ENCODE measurements around the gene ATP1A2.

The ATP1A2 gene

DNA sequence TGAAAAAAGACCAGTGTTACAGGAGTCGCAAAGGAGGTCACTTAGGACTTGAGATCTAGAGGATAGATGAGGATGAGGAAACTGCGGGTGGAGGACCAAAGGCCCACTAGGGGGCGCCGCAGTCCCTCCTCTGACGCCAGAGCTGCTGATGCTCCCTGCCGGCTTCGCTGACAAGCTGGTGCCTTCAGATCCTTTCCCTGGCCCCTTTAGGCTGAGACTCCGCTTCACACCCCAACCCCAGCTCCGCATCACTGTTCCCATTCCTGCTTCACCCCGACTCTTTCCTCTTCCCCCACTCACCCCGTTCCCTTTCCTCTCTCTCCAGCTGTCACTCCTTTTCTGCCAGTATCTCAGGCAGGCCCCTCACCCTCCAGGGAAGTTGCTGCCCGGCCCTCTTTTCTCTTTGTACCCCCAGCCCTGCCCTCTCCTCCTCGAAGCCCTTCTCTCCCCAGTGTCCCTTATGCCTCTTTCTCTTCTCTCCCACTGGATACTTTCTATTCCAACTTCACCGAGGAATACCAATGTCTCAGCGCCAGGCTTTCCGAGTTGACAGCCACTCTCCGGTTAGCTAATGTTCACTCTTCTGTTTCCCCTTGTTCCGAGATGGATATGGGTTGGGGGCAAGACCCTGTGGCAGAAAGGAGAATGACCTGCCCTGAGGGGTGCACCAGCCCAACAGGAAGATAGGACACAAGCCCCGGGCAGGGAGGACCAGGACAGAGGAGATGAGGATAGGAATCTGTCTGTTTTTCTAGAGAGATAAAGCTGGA, 29.7 kb upstream of the ATP1A2 start:
- DNase-seq = peak; percentile 67

DNA sequence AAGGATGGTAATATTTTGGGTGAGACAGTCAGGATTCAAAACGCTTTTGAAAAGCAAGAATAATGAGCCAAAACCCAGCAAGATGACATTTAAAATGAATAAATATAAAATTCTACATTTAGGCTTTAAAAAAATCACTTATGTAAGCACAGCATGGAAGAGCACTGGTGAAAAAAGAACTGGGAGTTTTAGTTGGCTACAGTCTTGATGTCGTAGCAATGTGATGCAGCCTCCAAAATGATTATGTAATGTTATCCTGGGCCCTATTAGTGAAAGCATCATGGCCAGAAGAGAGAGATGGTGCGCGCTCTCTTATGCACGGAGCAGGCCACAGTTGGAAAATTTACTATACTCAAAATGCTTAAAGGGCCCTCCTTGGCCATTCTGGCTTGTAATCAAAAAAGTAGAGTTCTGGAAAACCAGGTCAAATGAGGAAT, 29.1 kb upstream of the ATP1A2 start:
- no peak for DNase-seq

DNA sequence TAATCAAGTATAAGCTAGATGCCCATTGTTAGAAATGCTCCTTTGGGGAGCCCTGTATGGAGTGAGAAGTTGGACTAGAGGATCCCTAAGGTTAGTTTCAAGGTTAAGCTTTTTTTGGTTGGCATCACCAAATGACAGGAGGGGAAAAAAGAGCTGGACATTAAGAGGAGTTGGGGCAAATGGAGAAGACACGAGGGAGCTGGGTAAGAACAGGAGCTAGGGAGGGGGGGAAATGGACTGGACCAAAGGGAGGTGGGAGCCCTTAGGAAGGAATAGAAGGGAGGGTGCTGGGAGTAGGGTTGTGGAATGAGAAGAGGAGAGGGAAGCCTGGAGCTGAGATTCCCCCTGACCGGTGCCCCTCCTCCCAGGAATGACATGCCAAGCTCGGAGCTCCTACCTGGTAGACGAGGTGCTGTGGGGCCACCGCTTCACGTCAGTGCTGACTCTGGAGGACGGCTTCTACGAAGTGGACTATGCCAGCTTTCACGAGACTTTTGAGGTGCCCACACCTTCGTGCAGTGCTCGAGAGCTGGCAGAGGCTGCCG, 28.4 kb upstream of the ATP1A2 start:
- no peak for DNase-seq

DNA sequence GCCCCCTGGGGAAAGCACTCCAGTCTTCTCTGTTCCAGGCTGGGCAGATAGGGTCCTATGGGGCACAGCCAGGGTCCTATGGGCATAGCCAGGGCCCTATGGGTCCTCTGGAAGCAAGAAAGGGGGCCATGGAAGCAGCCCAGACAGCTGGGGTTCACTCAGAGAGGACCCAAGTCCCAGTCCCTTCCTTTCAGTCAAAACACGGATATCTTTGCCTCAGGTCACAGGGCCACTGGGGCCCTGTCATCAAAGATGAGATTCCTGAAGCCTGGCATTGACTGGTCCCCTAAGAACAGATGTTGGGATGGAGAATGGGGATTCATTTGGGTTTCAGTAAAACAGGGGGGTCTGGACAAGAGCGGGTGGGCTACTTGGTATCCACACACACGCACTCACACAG, 25.7 kb upstream of the ATP1A2 start:
- DNase-seq = no peak

DNA sequence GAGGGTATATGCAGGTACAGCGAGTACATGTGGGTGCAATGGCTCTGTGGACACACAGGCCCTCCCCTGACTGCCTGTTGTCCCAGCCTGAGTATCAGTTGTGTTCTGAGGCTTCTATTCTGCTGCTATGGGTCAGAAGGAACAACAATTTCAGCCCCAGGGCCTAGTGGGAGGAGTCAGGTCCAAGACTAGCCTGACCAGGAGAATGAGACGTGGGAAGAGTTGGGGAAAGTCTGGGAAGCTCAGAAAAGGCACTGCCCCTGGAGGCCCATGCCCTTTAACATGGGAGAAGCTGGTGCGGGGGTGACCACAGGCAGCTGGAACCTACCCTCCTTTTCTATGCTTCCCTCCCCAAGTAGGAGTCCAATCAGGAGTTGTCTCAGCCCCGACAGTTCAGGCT, 24.8 kb upstream of the ATP1A2 start:
- DNase-seq = no peak

DNA sequence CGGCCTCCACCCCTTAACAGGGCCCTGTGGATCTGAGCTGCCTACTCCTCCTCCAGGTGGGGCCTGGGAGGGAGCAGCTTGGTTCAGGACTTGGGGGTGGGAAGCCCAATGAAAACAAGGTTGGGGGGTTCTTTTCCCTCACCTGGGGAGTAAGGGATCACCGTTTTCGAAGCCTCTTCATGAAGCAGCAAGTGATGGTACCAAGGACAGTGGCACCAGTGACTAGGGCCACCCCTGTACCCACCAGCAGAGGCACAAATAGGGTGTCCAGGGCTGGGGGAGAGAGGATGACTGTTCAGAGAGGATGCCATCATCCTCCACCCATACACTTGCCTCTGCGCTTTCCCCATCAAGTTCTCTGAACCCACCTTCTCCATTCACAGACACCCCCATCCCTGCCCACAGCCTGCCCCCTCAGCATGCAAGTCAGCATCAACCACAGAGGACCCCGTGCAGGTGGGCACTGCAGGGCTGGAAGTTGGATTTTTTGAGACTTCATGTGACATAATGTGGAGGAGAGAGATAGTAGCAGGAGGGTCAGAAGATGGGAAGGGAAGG, 23.8 kb upstream of the ATP1A2 start:
- no peak for DNase-seq

DNA sequence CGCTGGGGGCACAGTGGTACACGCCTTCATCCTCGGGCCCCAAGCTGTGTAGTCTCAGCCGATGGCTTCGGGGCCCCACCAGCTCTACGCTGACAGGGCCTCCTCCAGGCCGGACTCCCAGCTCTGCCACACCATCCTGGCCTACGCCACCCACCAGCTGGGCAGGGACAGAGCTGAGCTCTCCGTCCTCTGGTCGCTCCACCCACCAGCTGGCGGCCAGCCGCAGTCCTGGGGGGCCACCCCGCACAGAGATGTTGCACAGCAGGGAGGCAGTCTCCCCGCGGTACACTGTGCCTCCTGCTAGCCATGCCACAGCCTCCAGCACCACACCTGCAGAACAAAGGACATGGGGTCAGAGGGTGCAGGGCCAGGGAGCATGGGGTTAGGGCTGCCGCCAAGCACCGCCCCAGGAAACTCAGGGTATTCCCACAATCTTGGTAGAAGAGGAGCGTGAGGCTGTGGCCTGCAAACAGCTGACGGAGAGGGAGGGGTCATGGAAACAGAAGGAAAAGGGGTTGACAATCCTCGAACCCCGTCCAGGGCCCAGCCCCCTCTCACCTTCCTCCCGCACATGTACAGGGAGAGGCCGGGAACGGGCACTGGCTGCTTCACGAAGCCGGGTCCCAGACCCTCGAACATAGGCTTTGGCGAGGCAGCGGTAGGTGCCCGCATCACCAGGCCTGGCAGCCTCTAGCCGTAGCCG, 23.0 kb upstream of the ATP1A2 start:
- DNase-seq = no peak

DNA sequence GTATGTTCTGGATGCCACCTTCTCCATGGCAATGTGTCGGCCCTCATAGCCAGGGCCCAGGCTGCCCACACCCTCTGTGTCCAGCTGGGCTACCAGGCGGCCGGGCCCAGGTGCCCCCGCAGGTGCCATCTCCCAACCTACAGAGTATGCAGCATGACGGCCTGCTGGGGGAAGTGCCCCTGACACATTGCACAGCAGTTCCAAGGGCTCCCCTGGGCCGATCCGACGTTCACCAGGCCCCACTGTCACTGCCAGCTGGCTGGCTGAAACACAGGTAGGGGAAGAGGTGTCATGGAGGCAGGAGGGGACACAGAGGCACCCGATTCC, 22.5 kb upstream of the ATP1A2 start:
- DNase-seq = no peak

DNA sequence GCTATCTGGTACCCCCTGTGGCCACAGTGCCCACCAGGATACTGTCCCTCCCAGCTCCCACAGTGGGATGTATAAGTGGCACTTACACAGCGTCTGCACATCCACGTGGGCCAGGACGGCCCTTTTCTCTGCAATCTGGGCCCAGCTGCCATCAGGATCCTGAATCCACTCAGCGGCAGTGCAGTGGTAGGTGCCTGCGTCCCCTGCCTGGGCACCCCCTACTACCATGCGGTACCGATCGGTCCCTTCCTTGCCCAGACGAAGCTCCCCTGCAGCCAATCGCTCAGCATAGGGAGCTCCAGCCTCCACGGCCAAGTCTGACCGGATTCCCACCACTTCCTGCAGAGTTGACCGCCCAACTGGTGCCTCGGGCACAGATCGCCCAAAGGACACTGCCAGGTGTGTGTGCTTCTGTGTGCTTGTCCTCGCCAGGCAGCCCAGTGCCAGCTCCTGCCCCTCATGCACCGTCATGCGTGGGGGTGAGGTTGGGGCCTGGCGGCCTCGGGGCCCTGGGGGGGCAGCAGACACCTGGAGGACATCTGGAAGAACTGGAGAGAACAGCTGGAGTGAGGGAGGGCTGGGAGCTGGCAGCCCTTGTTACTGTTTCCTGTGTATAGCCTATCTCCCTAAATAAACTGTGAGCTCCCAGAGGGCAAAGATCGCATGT, 21.8 kb upstream of the ATP1A2 start:
- DNase-seq = no peak

DNA sequence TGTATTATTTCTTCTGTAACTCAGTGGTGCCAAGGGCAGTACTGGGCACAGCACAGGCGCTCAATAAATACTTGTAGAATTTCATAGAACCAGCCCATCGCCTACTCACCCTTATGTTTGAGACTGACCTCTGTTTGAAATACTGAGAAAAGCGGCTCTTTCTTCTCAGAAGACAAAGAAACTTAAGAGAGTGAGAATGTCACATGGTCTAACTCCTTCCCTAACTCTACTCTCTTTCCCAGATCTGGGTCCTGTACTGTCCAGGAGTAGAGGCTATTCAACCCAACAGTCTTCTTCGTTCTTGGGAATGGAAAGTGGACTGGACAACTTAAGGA, 21.3 kb upstream of the ATP1A2 start:
- DNase-seq = no peak

DNA sequence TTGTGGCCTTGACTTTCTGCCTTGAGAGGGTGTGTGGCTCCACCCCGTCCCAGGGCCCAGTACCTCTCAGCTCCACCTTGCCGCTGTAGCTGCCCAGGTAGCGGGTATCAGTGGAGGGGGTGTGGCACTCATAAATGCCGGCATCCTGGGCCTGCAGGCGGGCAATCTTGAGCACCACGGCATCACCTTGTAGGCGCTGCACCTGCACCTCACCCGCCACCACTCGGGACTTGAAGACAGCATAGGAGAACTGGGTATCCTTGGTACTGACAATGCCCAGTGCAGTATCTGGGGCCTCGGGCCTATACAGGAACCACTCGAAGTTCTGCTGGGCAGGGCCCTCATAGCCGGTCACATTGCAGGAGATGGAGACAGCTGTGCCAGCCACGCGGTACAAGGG, 20.8 kb upstream of the ATP1A2 start:
- no peak for DNase-seq

DNA sequence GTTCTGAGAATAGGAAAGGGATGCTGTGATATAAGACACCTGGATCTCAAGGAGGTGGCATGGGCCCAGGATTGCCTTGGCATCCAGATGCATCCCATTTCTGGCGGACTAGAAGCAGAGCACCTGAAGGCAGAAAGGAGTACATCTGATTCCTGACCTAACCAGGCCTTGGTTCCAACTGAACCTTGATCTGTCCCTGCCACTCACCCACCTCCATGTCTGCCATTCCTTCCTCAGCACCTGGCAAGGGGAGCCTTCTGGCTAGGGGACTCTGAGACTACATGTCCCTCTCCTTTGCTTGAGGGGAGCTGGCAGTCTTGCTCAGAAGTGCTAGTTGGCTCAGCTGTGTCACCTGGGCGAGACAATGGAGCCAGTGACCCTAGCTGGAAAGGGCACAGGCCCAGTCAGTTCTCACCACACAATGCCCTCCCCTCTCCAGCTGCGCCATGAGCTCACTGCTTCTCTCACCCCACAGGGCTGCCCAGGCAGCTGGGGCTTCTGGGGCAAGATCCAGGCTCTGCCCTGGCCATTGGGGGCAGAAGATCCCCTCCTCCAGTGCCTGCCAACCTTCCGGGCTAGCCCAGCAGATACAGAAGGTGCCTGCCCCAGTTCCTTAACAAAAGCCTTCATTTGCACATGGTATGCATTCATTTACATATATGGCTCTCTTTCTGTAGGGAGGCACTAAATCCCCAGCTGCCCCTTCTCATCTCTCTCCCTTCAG, 20.0 kb upstream of the ATP1A2 start:
- no peak for DNase-seq

DNA sequence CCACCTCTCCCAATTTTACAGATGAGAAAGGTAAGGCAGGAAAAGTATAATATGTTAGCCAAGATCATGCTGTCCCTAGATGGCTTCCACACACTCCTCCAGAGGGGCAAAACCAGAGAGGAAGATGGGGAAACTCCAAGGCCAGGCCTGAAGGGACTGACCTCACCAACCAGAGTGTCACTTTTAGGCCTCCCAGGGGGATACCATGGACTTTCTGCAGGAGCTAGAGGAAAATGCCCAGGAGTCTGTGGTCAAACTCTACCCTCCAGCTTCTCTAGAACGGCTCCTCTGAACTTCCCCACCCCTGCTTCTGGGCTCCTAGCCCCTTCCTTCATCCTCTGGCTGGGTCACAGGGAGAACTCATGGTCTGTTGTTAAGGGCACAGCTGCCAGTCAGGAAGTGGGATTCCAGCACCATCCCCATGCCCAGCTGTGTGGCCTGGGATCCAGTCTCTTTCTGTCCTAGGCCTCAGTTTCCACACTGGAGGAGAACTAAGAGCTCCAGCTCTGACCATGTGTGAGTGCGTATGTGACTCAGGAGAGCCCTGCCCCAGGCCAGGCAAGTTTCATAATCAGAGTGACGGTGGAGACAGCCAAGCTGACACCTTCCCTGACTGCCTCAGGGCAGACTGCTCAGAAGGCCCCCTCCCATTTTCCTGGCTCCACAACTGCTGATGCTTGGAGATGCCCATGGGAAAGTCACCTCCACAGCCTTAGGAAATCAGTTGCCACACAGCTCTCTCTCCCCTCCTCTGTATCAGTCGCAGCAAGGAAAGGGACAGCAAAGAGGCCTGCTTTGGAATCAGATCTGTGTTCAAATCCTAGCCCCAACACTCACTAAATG, 19.1 kb upstream of the ATP1A2 start:
- no peak for DNase-seq

DNA sequence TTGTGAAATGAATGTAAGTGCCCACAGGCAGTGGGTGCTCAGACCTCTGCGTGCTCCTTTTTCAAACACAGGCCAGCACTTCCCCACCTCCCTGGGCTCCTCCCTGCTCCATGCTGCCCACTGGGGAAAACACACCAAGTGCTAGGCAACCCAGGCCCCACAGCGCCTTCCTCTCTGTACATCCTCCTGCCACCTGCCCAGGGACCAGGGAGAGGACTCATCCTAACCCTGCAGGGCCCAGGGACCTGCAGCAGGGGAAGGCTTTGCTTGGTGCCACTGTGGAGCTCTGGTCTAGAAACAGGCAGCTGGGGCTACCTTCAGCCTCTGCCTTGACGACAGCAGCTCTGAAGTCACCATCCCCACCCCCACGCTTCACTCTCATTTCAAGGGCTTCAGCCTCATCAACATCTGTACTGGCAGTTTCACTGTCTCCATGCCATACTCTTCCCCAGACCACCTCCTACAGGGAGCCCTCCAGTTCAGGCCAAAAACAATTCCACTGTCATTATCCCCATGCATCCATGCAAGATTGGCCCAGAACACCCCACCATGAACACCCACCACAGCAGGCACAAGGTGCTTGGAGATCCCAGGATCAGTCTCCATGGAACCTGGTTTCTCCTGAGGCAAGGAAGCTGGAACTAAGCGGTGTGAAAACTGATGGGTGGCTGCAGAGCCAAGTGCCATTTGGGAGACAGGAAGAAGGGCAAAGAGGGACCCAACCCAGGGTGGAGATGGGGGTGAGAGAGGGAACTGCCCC, 18.2 kb upstream of the ATP1A2 start:
- no peak for DNase-seq

DNA sequence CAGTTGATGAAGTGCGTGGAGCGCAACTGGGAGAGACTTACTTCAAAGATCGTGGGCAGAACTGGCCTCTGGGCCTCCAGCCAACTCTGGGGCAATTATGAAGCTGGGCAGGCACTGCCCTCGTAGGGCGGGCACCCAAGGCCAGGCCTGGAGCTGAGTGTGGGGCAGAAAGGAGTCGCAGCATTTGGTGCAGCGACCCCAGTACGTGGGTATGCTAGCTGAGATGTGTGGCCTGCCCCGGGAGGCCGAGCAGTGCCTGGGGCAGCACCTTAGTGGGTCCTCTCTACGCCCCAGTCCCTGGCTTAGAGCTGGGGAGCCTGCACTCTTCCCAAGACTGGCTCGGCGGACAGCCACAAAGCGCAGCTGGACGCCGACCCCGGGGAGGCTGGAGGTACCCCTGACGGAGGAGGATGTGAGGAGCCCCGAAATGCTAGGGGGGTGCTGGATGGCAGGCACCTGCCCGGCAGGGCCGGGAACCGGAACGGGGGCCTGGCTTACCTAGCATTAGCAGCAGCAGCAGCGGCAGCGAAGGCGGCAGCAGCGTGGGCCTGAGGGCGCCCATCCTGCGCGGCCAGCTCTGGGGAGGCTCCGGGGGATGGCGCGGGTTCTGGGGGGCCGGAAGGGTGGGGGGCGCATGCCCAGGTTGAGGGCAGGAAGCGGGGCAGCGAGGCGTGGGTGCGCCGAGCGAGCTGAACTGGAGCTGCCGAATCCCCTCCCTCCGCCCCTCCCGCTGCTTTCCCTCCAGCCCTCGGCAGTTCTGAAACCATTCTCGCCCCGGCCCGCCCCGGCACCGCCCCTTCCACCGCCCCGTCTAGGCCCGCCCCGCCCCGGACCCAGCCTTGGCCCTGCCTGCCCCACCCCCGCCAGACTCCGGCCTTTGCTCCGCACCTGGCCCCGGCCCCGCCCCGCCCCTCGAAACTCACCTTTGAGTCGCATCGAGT, 17.4 kb upstream of the ATP1A2 start, which contains the start of gene IGSF8:
Gene IGSF8, minus strand, starts transcription at position 709 of the 941 bp plus-strand sequence. Its CDS starts 147 bp downstream, at position 562.
- peak; percentile 98 for DNase-seq

DNA sequence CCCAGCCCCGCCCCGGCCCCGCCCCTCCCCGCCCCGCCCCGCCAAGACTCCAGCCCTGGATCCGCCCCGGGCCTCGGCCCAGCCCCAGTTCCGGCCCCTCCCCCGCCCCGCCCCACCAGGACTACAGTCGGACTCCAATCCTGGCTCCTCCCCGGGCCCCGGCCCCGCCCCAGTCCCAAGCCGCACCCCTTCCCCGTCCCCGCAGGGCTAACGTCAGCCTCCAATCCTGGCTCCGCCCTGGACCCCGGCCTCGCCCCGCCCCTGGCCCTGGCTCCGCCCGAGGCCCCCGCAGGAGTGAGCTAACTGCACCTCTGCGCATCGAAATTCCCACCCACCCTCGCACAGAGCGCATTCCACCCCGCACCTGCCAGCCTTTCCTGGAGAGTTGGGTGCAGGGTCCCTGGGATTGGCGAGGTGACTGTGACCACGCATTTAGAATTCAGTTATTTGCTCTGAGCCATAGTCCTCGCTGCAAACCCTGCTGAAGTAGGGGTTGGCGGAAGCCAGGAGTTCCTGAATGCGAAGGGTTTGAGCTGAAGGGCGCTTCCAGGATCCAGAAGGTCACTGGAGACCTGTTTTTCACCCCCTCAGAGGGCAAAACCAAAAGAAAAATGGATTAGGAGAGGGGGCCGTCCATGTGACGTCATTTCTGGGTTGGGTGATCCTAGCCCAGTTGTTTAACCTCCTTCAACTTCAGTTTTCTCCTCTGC, 16.6 kb upstream of the ATP1A2 start:
- peak; percentile 98 for DNase-seq

DNA sequence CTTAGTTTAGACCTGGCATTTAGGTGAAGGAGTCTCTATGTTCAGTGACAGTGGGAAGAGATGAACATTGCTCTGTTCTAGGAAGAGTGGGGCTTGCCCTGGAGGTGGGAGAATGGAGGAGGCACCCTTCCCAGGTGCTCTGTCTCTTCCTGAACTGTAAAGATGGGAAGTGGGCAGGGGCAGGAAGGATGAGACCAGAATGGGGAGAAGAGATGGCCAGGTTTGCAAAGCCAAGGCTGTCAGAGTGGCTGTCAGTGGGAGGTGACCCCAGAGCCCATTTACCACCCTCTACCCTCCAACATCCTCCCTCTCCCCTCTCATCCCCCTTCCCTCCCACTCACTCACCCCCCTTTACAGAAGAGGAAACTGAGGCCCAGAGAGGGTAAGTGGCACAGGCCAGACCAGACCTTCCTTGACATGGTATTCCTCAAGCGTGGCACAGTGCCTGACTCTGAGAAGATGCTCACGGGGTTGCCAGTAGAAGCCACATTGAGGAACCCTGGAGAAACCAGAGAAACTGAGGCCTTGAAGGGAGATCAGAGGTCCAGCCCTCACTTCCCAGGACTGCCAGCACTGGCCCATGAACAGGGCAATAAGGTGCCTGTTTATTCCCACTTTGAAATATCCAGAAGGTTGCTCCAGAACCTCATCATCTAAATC, 15.7 kb upstream of the ATP1A2 start:
- DNase-seq = no peak

DNA sequence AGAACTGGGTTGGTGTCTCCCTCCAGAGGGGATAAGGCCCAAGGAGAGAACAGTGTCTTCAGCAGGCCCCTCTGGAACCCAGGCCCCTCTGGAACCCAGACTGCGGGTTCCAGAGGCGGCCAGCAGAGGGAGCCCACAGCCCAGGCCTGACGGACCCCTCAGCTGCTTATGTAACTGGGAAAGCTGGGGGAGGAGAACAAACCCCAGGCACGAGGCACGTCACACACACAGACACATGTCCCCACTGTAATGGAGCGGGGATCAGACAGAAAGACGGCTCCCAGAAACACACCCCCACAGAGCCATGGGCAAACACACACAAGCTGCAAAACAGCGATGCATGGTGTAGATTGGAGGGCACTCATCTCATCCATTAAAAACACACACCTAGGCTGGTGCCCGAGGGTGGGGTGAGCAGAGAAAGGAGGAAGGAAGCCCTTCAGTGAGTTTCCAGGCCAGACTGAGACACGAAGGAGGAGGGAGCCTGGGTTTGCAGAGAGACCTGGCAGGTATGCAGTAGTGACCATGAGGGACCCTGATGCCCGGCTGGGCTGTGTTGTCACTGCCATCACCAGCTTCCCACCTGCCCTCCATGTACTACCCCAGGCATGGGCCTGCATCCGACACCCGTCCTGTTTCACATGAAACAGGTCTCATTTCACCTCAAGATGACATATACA, 14.4 kb upstream of the ATP1A2 start:
- peak; percentile 78 for DNase-seq

Measured in NCI-H1105 (cell line).